A549 (cell line): ENCODE data around the gene RNF6. TPM values are rescaled to one million over a fixed set of nuclear protein-coding genes. Genes with fewer than 3 reads are reported as not detected.

Experiments
- ATAC-seq, 2 experiments: fragments of 200-7000 bp in 1 of 2; fragments of >200 bp in 1 of 2; cut with Nextera tagmentation in 1 of 2; cut with Tn5 transposase in 1 of 2; 3 replicates each; pipeline versions ENCODE4 v1.8.0 to v1.9.1; 2018 to 2020; ENCODE audit warnings: mild to moderate bottlenecking in 1 of 2, moderate library complexity in 1 of 2
- CTCF ChIA-PET: fragments of 300-600 bp; sonication (Branson Sonifier 250); formaldehyde crosslinking; extraction: SDS; loops from one replicate; lab custom pipeline; 2021; ENCODE audit warnings: antibody characterized with exemption, inconsistent platforms; lab: Yijun Ruan, JAX
- POLR2A ChIA-PET: fragments of 350-600 bp; formaldehyde crosslinking; extraction: SDS; loops from one replicate; lab custom pipeline; 2021; ENCODE audit warnings: antibody characterized with exemption, inconsistent platforms; lab: Yijun Ruan, JAX
- DNase-seq, 2 experiments: peaks; one replicate each; pipeline versions ENCODE4 v3.0.0 to v3.0.0-alpha.2; 2011 to 2016; ENCODE audit warnings: low read depth in 1 of 2, low spot score in 1 of 2
- FAIRE-seq: peaks from 2 replicates; lab custom pipeline; 2011; peaks lifted over from hg19 to GRCh38; lab: Jason Lieb, UNC
- H3K27ac ChIP-seq, 2 experiments: fragments of >200 bp; sonication (Bioruptor Twin); formaldehyde crosslinking; 3 replicates each; pipeline ENCODE4 v1.5.1; 2016 to 2017
- H3K4me1 ChIP-seq: fragments of >200 bp; sonication (Bioruptor Twin); formaldehyde crosslinking; 3 replicates; pipeline ENCODE4 v1.6.1; 2016
- H3K4me2 ChIP-seq: fragments of >200 bp; sonication (Bioruptor Twin); formaldehyde crosslinking; 3 replicates; pipeline ENCODE4 v1.6.1; 2016
- H3K4me3 ChIP-seq: fragments of >200 bp; sonication (Bioruptor Twin); formaldehyde crosslinking; 3 replicates; pipeline ENCODE4 v1.5.1; 2016
- H3K9me3 ChIP-seq: fragments of >200 bp; sonication (Bioruptor Twin); formaldehyde crosslinking; 3 replicates; pipeline ENCODE4 v1.6.1; 2016
- ATOH8 ChIP-seq: fragments of 250-450 bp; sonication (Bioruptor Pico); IDR thresholded peaks from 2 replicates; pipeline ENCODE4 v1.5.0; 2020; ENCODE audit warnings: low read depth, mild to moderate bottlenecking, moderate library complexity
- CBX2 ChIP-seq: fragments of 200-600 bp; sonication (generic); IDR thresholded peaks from 2 replicates; pipeline ENCODE4 v1.6.1; 2016; ENCODE audit warnings: low read depth, mild to moderate bottlenecking, borderline replicate concordance
- CBX8 ChIP-seq: fragments of 200-600 bp; sonication (generic); IDR thresholded peaks from 2 replicates; pipeline ENCODE4 v1.6.1; 2016
- CEBPB ChIP-seq, 2 experiments: fragments of >200 bp in 1 of 2; sonication (Bioruptor Twin) in 1 of 2; formaldehyde crosslinking in 1 of 2; IDR thresholded peaks; 2 replicates each; pipeline ENCODE4 v1.6.1; 2012 to 2016
- CTCF ChIP-seq: fragments of >200 bp; sonication (Bioruptor Twin); formaldehyde crosslinking; IDR thresholded peaks from 3 replicates; pipeline ENCODE4 v1.5.1; 2016
- E2F6 ChIP-seq: IDR thresholded peaks from 2 replicates; pipeline ENCODE4 v1.6.1; 2012; ENCODE audit warnings: low read depth, borderline replicate concordance
- EHF ChIP-seq: fragments of 250-450 bp; sonication (Bioruptor Pico); IDR thresholded peaks from 2 replicates; pipeline ENCODE4 v1.5.0; 2020; ENCODE audit warnings: mild to moderate bottlenecking
- EP300 ChIP-seq, 2 experiments: fragments of >200 bp; sonication (Bioruptor Twin); formaldehyde crosslinking; IDR thresholded peaks; 2 replicates in 1 of 2; 3 replicates in 1 of 2; pipeline ENCODE4 v1.6.1; 2016 to 2017
- HDAC2 ChIP-seq: fragments of 200-600 bp; sonication (generic); IDR thresholded peaks from 2 replicates; pipeline ENCODE4 v1.6.1; 2016
- KDM1A ChIP-seq: fragments of 200-600 bp; sonication (generic); IDR thresholded peaks from 2 replicates; pipeline ENCODE4 v1.6.1; 2016; ENCODE audit warnings: low read depth, mild to moderate bottlenecking
- MYC ChIP-seq: IDR thresholded peaks from 2 replicates; pipeline ENCODE4 v1.6.1; 2012; ENCODE audit warnings: mild to moderate bottlenecking, inconsistent platforms, low read length, improper control_type of control experiment, borderline replicate concordance
- PBX3 ChIP-seq: IDR thresholded peaks from 2 replicates; pipeline ENCODE4 v1.6.1; 2012
- POLR2A ChIP-seq: IDR thresholded peaks from 2 replicates; pipeline ENCODE4 v1.6.1; 2012; ENCODE audit warnings: mild to moderate bottlenecking, low read length
- RARB ChIP-seq: fragments of 250-450 bp; sonication (Bioruptor Pico); IDR thresholded peaks from 2 replicates; pipeline ENCODE4 v1.8.0; 2021; ENCODE audit warnings: mild to moderate bottlenecking, moderate library complexity
- RCOR1 ChIP-seq: fragments of 150-350 bp; IDR thresholded peaks from 2 replicates; pipeline ENCODE4 v1.6.1; 2014; ENCODE audit warnings: antibody characterized with exemption, low read length, low read depth
- SREBF2 ChIP-seq: fragments of 450-650 bp; IDR thresholded peaks from 2 replicates; pipeline ENCODE4 v1.6.1; 2014; ENCODE audit warnings: mild to moderate bottlenecking, moderate library complexity
- TP53 ChIP-seq: fragments of 250-450 bp; sonication (Bioruptor Pico); IDR thresholded peaks from 2 replicates; pipeline ENCODE4 v1.5.0; 2021; ENCODE audit warnings: mild to moderate bottlenecking, moderate library complexity
- ZC3H11A ChIP-seq: fragments of 450-650 bp; IDR thresholded peaks from 2 replicates; pipeline ENCODE4 v1.6.1; 2014; ENCODE audit warnings: antibody characterized with exemption, mild to moderate bottlenecking
- WGBS: methylation state at CpG from one replicate; pipeline ENCODE4 v1.1.6; 2017; ENCODE audit errors: missing lambda C conversion rate; 5-methylcytosine and 5-hydroxymethylcytosine counted together
- polyA plus RNA-seq, 4 experiments: library from polyadenylated mRNA; depleted of rRNA in 3 of 4; stranded (reverse); fragments of >200 nt; fragmentation: RNase III in 1 of 4; extraction: RNeasy Plus Mini Kit Qiagen cat#74134 plus additional on column Dnase treatment in 1 of 4; gene quantifications; 2 replicates in 3 of 4; 3 replicates in 1 of 4; pipeline ENCODE4 v1.2.3, GENCODE V29; 2011 to 2017

RNF6 gene
- polyA plus RNA-seq, 2 of the 4 experiments (the other 2 are of a cell fraction), result 33.7 to 55.3 TPM

- peak; percentile 60; the same call in 1 of the 2 replicates for TF ChIP-seq E2F6
Observed at GRCh38 chr13:26221721-26222519, at the start of gene RNF6 (continued).

- ChIA-PET POLR2A (no interaction called here), CTCF (no interaction called here)
- 94% methylated on average over 3 of the region's 3 CpGs for whole genome bisulfite sequencing
- H3K4me1 ChIP-seq, result no peaks in the 10 kb centered on the region
- H3K27ac ChIP-seq, result no peak overlapping the region
- DNase-seq, result no peak
- FAIRE-seq, result no peak
- TF ChIP-seq CBX2, result no peak
- no peak for TF ChIP-seq EP300 (IDR thresholded peaks at IDR 0.05)
- no peak overlapping the region for H3K4me2 ChIP-seq
- H3K9me3 ChIP-seq, result no peaks in the 10 kb centered on the region
- no peak for ATAC-seq
- no peak overlapping the region for H3K4me3 ChIP-seq
Observed at GRCh38 chr13:26270707-26271106, 48.6 kb upstream of the RNF6 start.

- CTCF ChIA-PET, result no interaction called here
- no peak for ATAC-seq
Observed at GRCh38 chr13:26266311-26266710, 44.2 kb upstream of the RNF6 start.

More at GRCh38 chr13:26266311-26266710, 44.2 kb upstream of the RNF6 start:
- H3K4me2 ChIP-seq, result no peak overlapping the region
- DNase-seq (no peak), FAIRE-seq (no peak)
- 68% methylated on average over 3 of the region's 3 CpGs for WGBS
- no peaks in the 10 kb centered on the region for H3K9me3 ChIP-seq
- TF ChIP-seq CEBPB (IDR thresholded peaks at IDR 0.05) (no peak), EP300 (IDR thresholded peaks at IDR 0.05) (no peak), SREBF2 (no peak), EHF (CRISPR knock-in tag) (no peak), CBX2 (no peak), CTCF (no peak), ATOH8 (CRISPR knock-in tag) (no peak), POLR2A (no peak), PBX3 (no peak), CBX8 (no peak), KDM1A (no peak), RARB (CRISPR knock-in tag) (no peak), TP53 (CRISPR knock-in tag) (no peak), HDAC2 (no peak), ZC3H11A (no peak), E2F6 (no peak), MYC (no peak), RCOR1 (no peak)
- H3K4me1 ChIP-seq, result no peaks in the 10 kb centered on the region
- POLR2A ChIA-PET, result no interaction called here
- no peak overlapping the region for H3K4me3 ChIP-seq
- H3K27ac ChIP-seq, result no peak overlapping the region
